Astrocyte of the cerebellum (primary cell): ENCODE data around the gene PCCA.

Experiments used
- DNase-seq: peaks from one replicate; pipeline ENCODE4 v3.0.0-alpha.2; 2011; ENCODE audit warnings: low read depth
- H3K4me3 ChIP-seq: 2 replicates; pipeline ENCODE4 v1.5.1; 2011; ENCODE audit warnings: mild to moderate bottlenecking, low read depth, low read length, moderate library complexity
- CTCF ChIP-seq: IDR thresholded peaks from 2 replicates; pipeline ENCODE4 v1.5.1; 2012; ENCODE audit warnings: low read length, low read depth, moderate library complexity, mild to moderate bottlenecking; ENCODE audit errors: missing control alignments
- in situ Hi-C: cut with HindIII; loops from 2 replicates; pipeline ENCODE4 v1.10.0; 2017; ENCODE audit warnings: low sequenced_read_pairs

PCCA gene

GRCh38 chr13:100108913-100109507 lies 20.1 kb downstream of the PCCA start:
- no peak for DNase-seq
- no peak for TF ChIP-seq CTCF
- in situ Hi-C loops, result no loop called here
- H3K4me3 ChIP-seq, result no peak overlapping the region

GRCh38 chr13:100110269-100110668 lies 21.4 kb downstream of the PCCA start:
- no peak overlapping the region for H3K4me3 ChIP-seq
- in situ Hi-C loops, result no loop called here
- DNase-seq, result no peak
- no peak for TF ChIP-seq CTCF

GRCh38 chr13:100112186-100112838 lies 23.4 kb downstream of the PCCA start:
- H3K4me3 ChIP-seq, result no peak overlapping the region
- in situ Hi-C loops, result no loop called here
- no peak for TF ChIP-seq CTCF
- DNase-seq, result no peak

GRCh38 chr13:100115693-100116254 lies 26.9 kb downstream of the PCCA start:
- TF ChIP-seq CTCF, result no peak

GRCh38 chr13:100124265-100124664 lies 35.4 kb downstream of the PCCA start:
- H3K4me3 ChIP-seq, result no peak overlapping the region
- TF ChIP-seq CTCF, result no peak
- in situ Hi-C loops, result no loop called here
- DNase-seq, result no peak

More at GRCh38 chr13:100115693-100116254, 26.9 kb downstream of the PCCA start:
- no peak overlapping the region for H3K4me3 ChIP-seq
- in situ Hi-C loops, result no loop called here
- no peak for DNase-seq

GRCh38 chr13:100125946-100126345 lies 37.1 kb downstream of the PCCA start:
- no peak for TF ChIP-seq CTCF
- DNase-seq, result no peak
- in situ Hi-C loops, result no loop called here
- no peak overlapping the region for H3K4me3 ChIP-seq
